Small intestine (tissue), 7 donors: ENCODE results near the gene MARK4. TPM values are rescaled to one million over a fixed set of nuclear protein-coding genes. Genes with fewer than 3 reads are reported as not detected.

Source experiments
- DNase-seq, 2 donors: peaks; one replicate each; pipeline versions ENCODE4 v3.0.0 to v3.0.0-alpha.2; 2013
- FAIRE-seq: peaks from 2 replicates; lab custom pipeline; 2012; peaks lifted over from hg19 to GRCh38; lab: Jason Lieb, UNC
- H3K27ac ChIP-seq, 3 donors: one replicate each; pipeline ENCODE4 v1.5.1; 2013; ENCODE audit warnings: low read length in 2 of 3, mild to moderate bottlenecking in 2 of 3, control low read depth in 1 of 3, inconsistent platforms in 1 of 3, low read depth in 1 of 3, moderate library complexity in 1 of 3
- H3K27me3 ChIP-seq, 3 donors: one replicate each; pipeline ENCODE4 v1.6.1; 2013; ENCODE audit warnings: low read length in 3 of 3, inconsistent platforms in 1 of 3; ENCODE audit not compliant: control insufficient read depth in 3 of 3, insufficient read depth in 3 of 3
- H3K36me3 ChIP-seq, 3 donors: one replicate each; pipeline ENCODE4 v1.6.1; 2013; ENCODE audit warnings: low read length in 3 of 3, inconsistent platforms in 1 of 3, low read depth in 1 of 3, mild to moderate bottlenecking in 1 of 3, moderate library complexity in 1 of 3; ENCODE audit not compliant: control insufficient read depth in 3 of 3, insufficient read depth in 2 of 3
- H3K4me1 ChIP-seq, 3 donors: one replicate each; pipeline ENCODE4 v1.6.1; 2013; ENCODE audit warnings: low read length in 2 of 3, inconsistent platforms in 1 of 3, low read depth in 1 of 3, mild to moderate bottlenecking in 1 of 3, moderate library complexity in 1 of 3; ENCODE audit not compliant: control insufficient read depth in 3 of 3, insufficient read depth in 2 of 3
- H3K4me3 ChIP-seq, 3 donors: one replicate each; pipeline ENCODE4 v1.5.1; 2013; ENCODE audit warnings: low read length in 3 of 3, control low read depth in 1 of 3, inconsistent platforms in 1 of 3, low read depth in 1 of 3, mild to moderate bottlenecking in 1 of 3, moderate library complexity in 1 of 3
- H3K9me3 ChIP-seq, 2 donors: one replicate each; pipeline ENCODE4 v1.6.1; 2013; ENCODE audit warnings: low read depth in 1 of 2, low read length in 1 of 2; ENCODE audit not compliant: control insufficient read depth in 2 of 2, insufficient read depth in 1 of 2
- WGBS, 3 donors: extraction: QIAGEN DNeasy Blood & Tissue Kit; methylation state at CpG; one replicate each; pipeline ENCODE4 v1.1.7; 2013; 5-methylcytosine and 5-hydroxymethylcytosine counted together
- polyA plus RNA-seq, 4 donors: library from polyadenylated mRNA; stranded (reverse) in 3 of 4; unstranded in 1 of 4; fragments of 200-250 nt in 3 of 4; fragments of 120-200 nt in 1 of 4; gene quantifications; one replicate each; pipeline versions ENCODE4 v1.2.1 to v1.2.3, GENCODE V29; 2013
- donor health status: healthy with polysubstance abuse.
- donor health status: control.
- donor health status: control.
- donor health status: Bipolar disorder and iron deficiency.
- donor health status: healthy.

MARK4 gene
- polyA plus RNA-seq, 4 donors = 5.1 to 14.2 (median 7.7) TPM

- Histone ChIP-seq H3K4me1 (no peaks in the 10 kb centered on the region), H3K36me3 (peaks cover 0 to 2% (median 0%) of the 10 kb centered on the region in 3 donors), H3K27ac (no peak overlapping the region), H3K4me3 (no peak overlapping the region), H3K27me3 (peaks cover 6 to 64% (median 8%) of the 10 kb centered on the region in 3 donors), H3K9me3 (no peaks in the 10 kb centered on the region)
- DNase-seq (no peak), FAIRE-seq (no peak)
- WGBS, 3 donors = 62 to 65% (median 63%) methylated on average over 6 of the region's 6 CpGs
Observed at GRCh38 chr19:45216667-45217066, 34.4 kb upstream of the MARK4 start.

- Histone ChIP-seq H3K4me1 (no peaks in the 10 kb centered on the region), H3K27ac (no peak overlapping the region), H3K9me3 (no peaks in the 10 kb centered on the region), H3K27me3 (peaks cover 6 to 67% (median 8%) of the 10 kb centered on the region in 3 donors), H3K36me3 (peaks cover 0 to 2% (median 0%) of the 10 kb centered on the region in 3 donors), H3K4me3 (no peak overlapping the region)
- no peak for DNase-seq
- WGBS, 3 donors = 11 to 26% (median 24%) methylated on average over 28 to 46 of the region's 46 CpGs
- FAIRE-seq = no peak
Observed at GRCh38 chr19:45217193-45217956, 33.7 kb upstream of the MARK4 start.

GRCh38 chr19:45217957-45218334 lies 33.1 kb upstream of the MARK4 start:
- Histone ChIP-seq H3K4me1 (no peaks in the 10 kb centered on the region), H3K9me3 (no peaks in the 10 kb centered on the region), H3K27ac (no peak overlapping the region), H3K27me3 (peaks cover 6 to 71% (median 8%) of the 10 kb centered on the region in 3 donors), H3K4me3 (no peak overlapping the region), H3K36me3 (peaks cover 0 to 2% (median 0%) of the 10 kb centered on the region in 3 donors)
- no peak for FAIRE-seq
- WGBS, 3 donors = 33 to 50% (median 43%) methylated on average over 14 of the region's 14 CpGs
- DNase-seq = no peak

- no peak for DNase-seq
- H3K27ac ChIP-seq = no peak overlapping the region
- WGBS, 3 donors = 52 to 57% (median 52%) methylated on average over 4 of the region's 4 CpGs
- no peaks in the 10 kb centered on the region for H3K4me1 ChIP-seq
- no peak for FAIRE-seq
- no peak overlapping the region for H3K4me3 ChIP-seq
- H3K9me3 ChIP-seq = no peaks in the 10 kb centered on the region
- H3K36me3 ChIP-seq = peaks cover 0 to 2% (median 0%) of the 10 kb centered on the region in 3 donors
- H3K27me3 ChIP-seq = peaks cover 6 to 69% (median 8%) of the 10 kb centered on the region in 3 donors
Observed at GRCh38 chr19:45218426-45218825, 32.6 kb upstream of the MARK4 start.

DNA sequence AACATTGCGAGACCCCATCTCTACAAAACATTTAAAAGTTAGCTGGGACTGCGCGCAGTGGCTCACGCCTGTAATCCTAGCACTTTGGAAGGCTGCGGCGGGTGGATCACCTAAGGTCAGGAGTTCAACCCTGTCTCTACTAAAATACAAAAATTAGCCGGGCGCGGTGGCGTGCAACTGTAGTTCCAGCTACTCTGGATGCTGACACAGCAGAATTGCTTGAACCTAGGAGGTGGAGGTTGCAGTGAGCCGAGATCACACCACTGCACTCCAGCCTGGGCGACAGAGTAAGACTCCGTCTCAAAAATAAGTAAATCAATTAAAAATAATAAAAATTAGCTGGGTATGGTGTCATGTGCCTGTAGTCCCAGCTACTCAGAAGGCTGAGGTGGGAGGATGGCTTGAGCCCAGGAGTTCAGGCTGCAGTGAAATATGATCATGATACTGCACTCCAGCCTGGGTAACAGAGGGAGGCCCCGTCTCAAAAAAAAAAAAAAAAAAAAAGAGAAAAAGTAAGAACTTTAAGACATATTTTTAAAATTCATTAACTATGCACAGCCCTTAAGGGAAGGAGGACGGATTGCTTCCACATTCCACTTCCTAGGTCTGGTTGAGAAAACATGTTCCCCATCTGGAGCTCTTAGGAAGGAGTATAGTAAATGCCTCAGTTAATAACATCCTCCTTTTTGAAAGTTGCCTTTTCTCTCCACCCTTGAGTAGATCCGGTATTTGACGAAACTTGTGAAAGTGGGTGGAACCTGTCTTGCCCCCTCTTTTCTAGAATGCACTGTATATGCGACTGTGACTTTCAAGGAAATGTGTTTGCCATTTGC lies 31.9 kb upstream of the MARK4 start:
- WGBS, 3 donors = 66 to 74% (median 67%) methylated on average over 18 of the region's 18 CpGs
- peaks cover 6 to 68% (median 8%) of the 10 kb centered on the region in 3 donors for H3K27me3 ChIP-seq

DNA sequence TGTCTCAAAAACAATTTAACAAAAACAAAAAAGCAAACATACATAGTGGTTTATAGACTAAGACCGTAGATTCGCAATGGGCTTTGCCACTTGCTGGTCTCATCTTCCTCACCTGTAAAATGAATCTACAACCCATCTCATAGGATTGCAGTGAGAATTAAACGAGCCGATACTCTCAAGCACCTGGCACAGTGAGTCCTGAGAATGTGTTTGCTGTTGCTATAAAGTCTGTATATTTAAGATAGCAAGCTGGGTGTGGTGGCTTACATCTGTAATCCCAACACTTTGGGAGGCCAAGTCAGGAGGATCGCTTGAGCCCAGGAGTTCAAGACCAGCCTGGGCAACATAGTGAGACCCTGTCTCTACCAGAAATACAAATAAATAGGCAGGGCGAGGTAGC lies 28.3 kb upstream of the MARK4 start:
- Histone ChIP-seq H3K27ac (no peak overlapping the region), H3K4me1 (no peaks in the 10 kb centered on the region), H3K9me3 (no peaks in the 10 kb centered on the region), H3K27me3 (peaks cover 1 to 42% (median 4%) of the 10 kb centered on the region in 3 donors), H3K36me3 (no peaks in the 10 kb centered on the region), H3K4me3 (no peak overlapping the region)
- WGBS, 3 donors = 54 to 86% (median 64%) methylated on average over 6 of the region's 6 CpGs
- DNase-seq = no peak
- FAIRE-seq = no peak

More for the DNA sequence above, 31.9 kb upstream of the MARK4 start:
- FAIRE-seq (no peak), DNase-seq (no peak)
- Histone ChIP-seq H3K27ac (no peak overlapping the region), H3K4me3 (no peak overlapping the region), H3K9me3 (no peaks in the 10 kb centered on the region), H3K4me1 (no peaks in the 10 kb centered on the region), H3K36me3 (peaks cover 0 to 2% (median 0%) of the 10 kb centered on the region in 3 donors)

DNA sequence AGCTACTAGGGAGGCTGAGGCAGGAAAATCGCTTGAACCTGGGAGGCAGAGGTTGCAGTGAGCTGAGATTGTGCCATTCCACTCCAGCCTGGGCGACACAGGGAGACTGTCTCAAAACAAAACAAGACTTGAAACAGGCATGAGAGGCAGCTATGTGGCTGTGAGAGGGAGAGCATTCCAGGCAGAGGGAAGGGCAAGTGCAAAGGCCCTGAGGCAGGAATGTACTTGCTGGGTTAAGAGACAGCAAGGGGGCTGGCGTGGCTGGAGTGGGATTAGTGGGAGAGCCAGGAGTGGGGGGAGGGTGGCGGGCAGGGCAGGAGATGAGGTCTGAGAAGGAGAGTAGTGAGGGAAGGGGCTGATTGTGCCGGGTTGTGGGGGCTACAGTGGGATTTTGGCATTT lies 27.2 kb upstream of the MARK4 start:
- no peaks in the 10 kb centered on the region for H3K36me3 ChIP-seq
- WGBS, 3 donors = 80 to 84% (median 81%) methylated on average over 5 of the region's 5 CpGs
- H3K27me3 ChIP-seq = peaks cover 0 to 30% (median 0%) of the 10 kb centered on the region in 3 donors
- H3K27ac ChIP-seq = no peak overlapping the region
- H3K4me1 ChIP-seq = no peaks in the 10 kb centered on the region
- H3K4me3 ChIP-seq = no peak overlapping the region
- no peaks in the 10 kb centered on the region for H3K9me3 ChIP-seq
- DNase-seq = no peak
- FAIRE-seq = no peak

DNA sequence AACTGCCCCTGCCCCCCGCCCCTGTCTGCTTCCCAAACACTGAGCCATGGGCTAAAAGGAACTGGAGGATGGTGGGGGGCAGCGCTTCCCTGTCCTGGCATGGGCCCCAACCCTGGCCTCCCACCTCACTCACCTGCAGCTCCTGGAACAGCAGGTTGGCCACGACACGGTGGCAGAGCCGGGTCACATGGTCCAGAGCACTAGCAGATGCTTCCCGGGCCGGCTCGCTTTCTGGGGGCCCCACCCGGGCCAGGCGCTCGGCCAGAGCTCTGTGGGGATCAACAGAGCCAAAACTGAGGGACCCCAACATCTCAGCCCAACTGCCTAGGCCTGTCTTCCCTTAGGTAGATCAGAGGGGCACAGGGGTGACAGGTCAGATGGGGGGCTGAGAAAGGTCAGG lies 26.4 kb upstream of the MARK4 start:
- Histone ChIP-seq H3K4me3 (no peak overlapping the region), H3K36me3 (no peaks in the 10 kb centered on the region), H3K27ac (no peak overlapping the region), H3K4me1 (no peaks in the 10 kb centered on the region), H3K27me3 (peaks cover 0 to 29% (median 0%) of the 10 kb centered on the region in 3 donors), H3K9me3 (no peaks in the 10 kb centered on the region)
- 24 to 57% (median 44%) methylated on average over 10 to 11 of the region's 11 CpGs for WGBS, 3 donors
- no peak for DNase-seq
- FAIRE-seq = no peak
